Measurements from ENCODE around the gene MED13L. TPM values are rescaled to one million over a fixed set of nuclear protein-coding genes. Genes with fewer than 3 reads are reported as not detected.

Gene MED13L
- total RNA-seq, 1 donor from 2014 or later = 39.8 TPM

DNA sequence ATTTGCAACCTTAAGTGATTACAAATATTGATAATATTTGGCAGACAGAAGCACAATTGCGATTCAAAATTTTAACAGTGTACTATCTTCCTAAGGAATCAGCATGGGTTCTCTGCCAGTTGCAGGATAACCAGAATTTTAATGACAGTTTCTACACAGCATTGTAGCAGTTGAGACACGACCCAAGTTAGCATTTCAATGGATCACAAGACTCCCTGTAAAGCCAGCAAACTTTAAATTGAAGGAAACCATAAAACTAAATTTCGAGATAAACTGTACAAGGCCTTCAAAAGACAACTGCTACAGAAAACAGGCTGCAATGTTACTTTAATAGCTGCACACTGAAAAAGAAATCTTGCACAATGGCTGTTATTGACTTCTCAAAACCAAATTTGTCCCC, 154.9 kb downstream of the MED13L start:
- no peak overlapping the region for H3K4me3 ChIP-seq (ENCODE audit: low read depth, low read length)
- DNase-seq (ENCODE audit: low read depth) (no peak), FAIRE-seq (no peak)
- TF ChIP-seq, protein P1, sequence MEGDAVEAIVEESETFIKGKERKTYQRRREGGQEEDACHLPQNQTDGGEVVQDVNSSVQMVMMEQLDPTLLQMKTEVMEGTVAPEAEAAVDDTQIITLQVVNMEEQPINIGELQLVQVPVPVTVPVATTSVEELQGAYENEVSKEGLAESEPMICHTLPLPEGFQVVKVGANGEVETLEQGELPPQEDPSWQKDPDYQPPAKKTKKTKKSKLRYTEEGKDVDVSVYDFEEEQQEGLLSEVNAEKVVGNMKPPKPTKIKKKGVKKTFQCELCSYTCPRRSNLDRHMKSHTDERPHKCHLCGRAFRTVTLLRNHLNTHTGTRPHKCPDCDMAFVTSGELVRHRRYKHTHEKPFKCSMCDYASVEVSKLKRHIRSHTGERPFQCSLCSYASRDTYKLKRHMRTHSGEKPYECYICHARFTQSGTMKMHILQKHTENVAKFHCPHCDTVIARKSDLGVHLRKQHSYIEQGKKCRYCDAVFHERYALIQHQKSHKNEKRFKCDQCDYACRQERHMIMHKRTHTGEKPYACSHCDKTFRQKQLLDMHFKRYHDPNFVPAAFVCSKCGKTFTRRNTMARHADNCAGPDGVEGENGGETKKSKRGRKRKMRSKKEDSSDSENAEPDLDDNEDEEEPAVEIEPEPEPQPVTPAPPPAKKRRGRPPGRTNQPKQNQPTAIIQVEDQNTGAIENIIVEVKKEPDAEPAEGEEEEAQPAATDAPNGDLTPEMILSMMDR (IDR thresholded peaks at IDR 0.05; ENCODE audit: insufficient read depth, low read length, severe bottlenecking) = no peak
- no peaks in the 10 kb centered on the region for H3K36me3 ChIP-seq (ENCODE audit: control insufficient read depth, insufficient read depth, low read length)
- no peaks in the 10 kb centered on the region for H3K27me3 ChIP-seq (ENCODE audit: control insufficient read depth, insufficient read depth, low read length)

DNA sequence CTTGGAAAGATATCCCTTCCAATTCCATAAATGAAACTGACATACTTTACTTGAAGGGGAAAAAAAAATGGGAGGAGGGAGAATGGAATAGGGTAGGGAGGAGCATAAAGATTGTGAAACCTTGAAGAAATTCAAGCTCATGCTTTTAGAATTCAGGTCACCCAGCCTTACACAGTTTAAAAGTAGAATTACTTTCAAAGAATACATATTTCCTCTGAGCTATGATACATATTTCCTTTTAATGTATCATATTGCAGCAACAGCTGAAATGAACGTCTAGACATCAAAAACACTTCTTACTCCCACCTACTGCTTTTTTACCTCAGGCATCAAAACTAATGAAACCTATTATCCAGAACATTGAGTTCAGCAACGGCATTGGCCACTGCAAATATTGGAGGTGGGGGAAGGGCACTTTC, 156.0 kb downstream of the MED13L start:
- TF ChIP-seq, protein P1 (IDR thresholded peaks at IDR 0.05; ENCODE audit: insufficient read depth, low read length, severe bottlenecking) = no peak
- no peaks in the 10 kb centered on the region for H3K27me3 ChIP-seq (ENCODE audit: control insufficient read depth, insufficient read depth, low read length)
- no peak overlapping the region for H3K4me3 ChIP-seq (ENCODE audit: low read depth, low read length)
- no peaks in the 10 kb centered on the region for H3K36me3 ChIP-seq (ENCODE audit: control insufficient read depth, insufficient read depth, low read length)
- DNase-seq (ENCODE audit: low read depth) = peak; percentile 62
- no peak for FAIRE-seq

DNA sequence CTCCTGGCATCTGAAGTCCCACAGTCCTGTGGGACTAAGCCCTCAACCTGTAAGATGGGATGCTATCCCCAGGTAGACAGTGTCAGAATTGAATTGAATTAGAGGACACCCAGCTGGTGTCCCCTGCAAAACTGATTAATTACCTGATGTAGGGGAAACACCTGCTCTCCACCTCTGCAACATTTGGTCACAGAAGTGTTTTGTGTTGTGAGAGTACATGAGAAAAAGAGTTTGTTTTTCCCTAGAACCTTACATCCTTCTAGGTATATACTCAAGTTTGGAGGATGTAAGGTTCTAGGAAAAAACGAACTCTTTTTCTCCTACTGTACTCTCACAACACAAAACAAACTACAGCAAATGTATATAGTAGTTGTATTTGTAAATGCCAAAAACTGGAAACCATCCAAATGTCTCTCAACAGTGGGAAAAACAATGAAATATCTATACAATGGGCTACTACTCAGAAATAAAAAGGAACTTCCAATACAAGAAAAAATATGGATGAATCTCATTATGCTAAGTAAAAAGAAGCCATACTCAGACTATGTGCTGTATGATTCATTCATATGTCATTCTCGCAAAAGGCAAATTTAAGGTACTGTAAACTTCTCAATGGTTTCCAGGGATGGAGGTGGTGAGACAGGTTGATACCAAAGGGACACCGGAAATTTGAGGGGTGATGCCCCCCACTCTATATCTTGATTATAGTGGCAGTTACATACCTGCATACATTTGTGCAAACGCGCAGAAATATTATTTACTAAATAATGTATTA, 160.7 kb downstream of the MED13L start:
- FAIRE-seq (no peak), DNase-seq (ENCODE audit: low read depth) (peak; percentile 47)
- no peaks in the 10 kb centered on the region for H3K27me3 ChIP-seq (ENCODE audit: control insufficient read depth, insufficient read depth, low read length)
- no peak overlapping the region for H3K4me3 ChIP-seq (ENCODE audit: low read depth, low read length)
- TF ChIP-seq, protein P1 (IDR thresholded peaks at IDR 0.05; ENCODE audit: insufficient read depth, low read length, severe bottlenecking) = no peak
- no peaks in the 10 kb centered on the region for H3K36me3 ChIP-seq (ENCODE audit: control insufficient read depth, insufficient read depth, low read length)

DNA sequence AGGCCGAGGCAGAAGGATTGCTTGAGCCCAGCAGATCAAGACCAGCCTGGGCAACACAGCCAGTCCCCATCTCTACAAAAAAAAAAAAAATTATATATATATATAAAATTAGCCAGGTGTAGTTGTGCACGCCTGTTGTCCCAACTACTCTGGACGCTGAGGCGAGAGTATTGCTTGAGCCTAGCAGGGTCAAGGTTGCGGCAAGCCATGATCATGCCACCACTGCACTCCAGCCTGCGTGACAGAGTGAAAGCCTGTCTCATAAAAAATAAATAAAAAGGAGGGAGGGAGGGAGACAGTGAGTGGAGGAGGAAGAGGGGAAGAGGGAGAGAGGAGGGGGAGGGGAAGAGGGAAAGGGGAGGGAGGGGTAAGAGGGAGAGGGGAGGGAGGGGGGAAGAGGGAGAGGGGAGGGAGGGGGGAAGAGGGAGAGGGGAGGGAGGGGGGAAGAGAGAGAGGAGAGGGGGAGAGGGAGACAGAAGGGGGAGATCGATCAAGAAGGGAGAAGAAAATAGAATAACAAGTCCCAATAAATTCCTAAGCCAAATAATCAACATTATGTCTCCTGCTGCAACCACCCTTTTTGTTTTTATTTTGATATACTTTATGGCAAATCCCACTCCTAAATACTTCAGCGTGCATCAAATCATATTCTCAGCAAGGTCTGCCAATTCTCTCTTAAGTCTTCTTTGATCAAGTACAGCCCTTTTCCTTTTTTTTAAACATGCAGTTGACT, 163.9 kb downstream of the MED13L start:
- FAIRE-seq = no peak
- Histone ChIP-seq H3K36me3 (ENCODE audit: control insufficient read depth, insufficient read depth, low read length) (no peaks in the 10 kb centered on the region), H3K4me3 (ENCODE audit: low read depth, low read length) (no peak overlapping the region), H3K27me3 (ENCODE audit: control insufficient read depth, insufficient read depth, low read length) (no peaks in the 10 kb centered on the region)
- TF ChIP-seq, protein P1 (IDR thresholded peaks at IDR 0.05; ENCODE audit: insufficient read depth, low read length, severe bottlenecking) = no peak
- DNase-seq (ENCODE audit: low read depth) = no peak

DNA sequence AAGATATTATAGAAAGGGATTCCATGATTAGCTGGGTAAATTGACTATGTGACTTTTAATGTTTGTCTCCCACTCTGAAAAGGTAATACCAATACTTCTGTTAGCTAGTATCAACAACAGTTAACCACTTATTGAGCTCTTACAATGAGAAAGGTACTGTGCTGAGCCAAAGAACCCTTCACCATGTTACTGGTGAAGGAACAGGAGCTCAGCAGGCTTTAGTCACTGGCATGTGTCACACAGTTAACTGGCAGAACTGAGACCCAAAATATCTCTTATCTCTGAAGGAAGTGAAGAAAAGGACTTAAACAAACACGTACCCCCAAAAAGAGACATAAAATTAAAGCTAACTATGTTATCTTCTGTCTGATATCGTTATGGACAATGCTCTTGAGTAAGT, 170.6 kb downstream of the MED13L start:
- Histone ChIP-seq H3K4me3 (ENCODE audit: low read depth, low read length) (no peak overlapping the region), H3K36me3 (ENCODE audit: control insufficient read depth, insufficient read depth, low read length) (no peaks in the 10 kb centered on the region), H3K27me3 (ENCODE audit: control insufficient read depth, insufficient read depth, low read length) (no peaks in the 10 kb centered on the region)
- DNase-seq (ENCODE audit: low read depth) (no peak), FAIRE-seq (no peak)
- TF ChIP-seq, protein P1 (IDR thresholded peaks at IDR 0.05; ENCODE audit: insufficient read depth, low read length, severe bottlenecking) = no peak

All from bronchial epithelial cell (primary cell).